Measurements from ENCODE around the gene CST4.
"Not testable (repeated sequence)": the region's sequence is repeated elsewhere in the genome, so short reads cannot be mapped to it uniquely, and the experiment has no call there.

CST4 gene

GRCh38 chr20:23640671-23641667, 47.9 kb downstream of the CST4 start:
- no peak for DNase-seq (ENCODE audit: low spot score)

DNA sequence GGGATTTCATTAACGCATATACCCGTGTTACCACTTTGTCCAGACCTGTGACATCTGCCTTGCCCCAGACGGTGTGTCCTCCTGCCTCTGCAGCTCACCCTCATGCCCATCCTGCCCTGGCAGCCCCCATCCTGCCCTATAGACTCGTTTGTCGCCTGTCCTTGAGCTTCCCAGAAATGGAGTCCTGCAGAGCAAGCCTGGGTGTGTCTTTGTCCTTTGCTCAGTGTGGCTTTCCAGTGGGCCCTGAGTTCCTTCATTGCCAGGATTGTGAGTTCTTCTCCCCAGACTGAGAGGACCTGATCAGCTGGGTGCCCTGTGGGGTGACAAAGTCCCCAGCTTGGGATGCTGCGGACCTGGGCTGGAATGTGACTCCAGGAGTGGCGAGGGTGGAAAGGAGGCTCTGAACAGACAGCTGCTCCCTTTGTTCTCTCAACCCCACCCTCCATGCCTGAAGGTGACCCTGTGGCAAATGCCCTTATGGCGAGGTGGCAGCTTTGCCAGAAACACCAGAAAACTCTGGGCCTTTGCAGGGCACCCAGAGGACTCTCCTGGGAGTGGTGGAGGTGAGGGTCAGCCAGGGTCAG, 48.7 kb downstream of the CST4 start:
- no peak for DNase-seq (ENCODE audit: low spot score)

GRCh38 chr20:23639490-23639958, 49.3 kb downstream of the CST4 start:
- no peak for DNase-seq (ENCODE audit: low spot score)

DNA sequence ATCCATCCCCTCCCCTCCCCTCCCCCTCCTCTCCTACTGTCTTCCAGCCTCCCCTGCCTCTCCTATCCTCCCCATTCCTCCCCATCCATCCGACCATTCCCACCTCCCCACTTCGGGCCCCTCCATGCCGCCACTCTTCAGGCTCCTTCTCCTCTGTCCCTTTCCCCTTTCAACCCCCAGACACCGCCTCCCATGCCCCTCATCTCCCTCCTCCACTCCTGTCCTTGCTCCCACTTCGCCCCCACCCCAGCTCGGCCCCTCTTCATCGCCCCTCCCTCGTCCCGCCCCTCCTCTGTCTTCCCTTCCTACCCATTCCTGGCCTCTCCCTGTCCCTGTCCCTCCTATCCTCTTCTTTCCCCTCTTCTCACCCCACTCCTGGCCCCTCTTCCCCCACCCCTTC, 50.5 kb downstream of the CST4 start:
- no peak for DNase-seq (ENCODE audit: low spot score)

DNA sequence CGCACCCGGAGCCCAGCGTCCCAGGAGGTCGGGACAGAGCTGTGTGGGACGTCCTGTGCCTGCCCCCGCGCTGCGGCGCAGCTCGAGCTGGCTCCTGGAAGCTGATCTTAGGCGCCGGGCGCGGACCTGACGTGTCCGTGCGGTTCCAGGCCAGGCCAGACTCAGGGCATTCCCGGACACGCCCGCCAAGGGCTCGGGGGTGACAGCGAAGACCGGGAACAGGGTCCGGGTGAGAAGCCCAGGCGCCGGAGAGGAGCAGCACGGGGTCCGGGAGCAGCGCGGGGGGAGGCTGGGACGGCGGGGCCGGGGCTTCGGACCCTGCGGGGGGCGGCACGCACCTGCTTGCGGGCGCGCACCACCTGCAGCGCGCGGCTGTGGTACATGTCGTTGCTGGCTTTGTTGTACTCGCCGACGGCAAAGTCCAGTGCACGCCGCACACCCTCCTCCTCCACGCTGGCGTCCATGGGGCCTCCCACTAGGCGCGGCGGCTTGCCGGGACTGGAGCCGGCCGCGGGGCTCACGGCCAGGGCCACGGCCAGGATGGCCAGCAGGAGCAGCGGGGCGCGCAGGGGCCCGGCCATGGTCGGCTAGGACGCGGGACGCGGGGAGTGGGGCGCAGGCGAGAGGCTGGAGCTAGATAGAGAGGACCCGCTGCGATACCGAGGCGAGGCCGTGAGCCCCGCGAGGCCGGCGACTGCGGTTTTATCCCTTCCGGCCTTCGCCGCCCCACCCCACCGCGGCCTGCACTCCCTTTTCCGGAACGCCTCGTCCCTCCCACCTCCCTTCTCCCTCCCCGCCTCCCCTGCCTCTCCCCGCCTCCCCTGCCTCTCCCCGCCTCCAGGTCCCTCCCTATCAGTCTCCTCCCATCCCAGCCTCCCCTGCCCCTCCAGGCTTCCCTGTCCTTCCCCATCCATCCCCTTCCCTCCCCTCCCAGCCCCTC, 51.3 kb downstream of the CST4 start, which contains the start of gene CST3:
CST3 (minus strand) TSS at position 674 of the 940 bp plus-strand sequence; CDS start at position 581, 93 bp downstream.
- DNase-seq (ENCODE audit: low spot score) = peak; percentile 88

DNA sequence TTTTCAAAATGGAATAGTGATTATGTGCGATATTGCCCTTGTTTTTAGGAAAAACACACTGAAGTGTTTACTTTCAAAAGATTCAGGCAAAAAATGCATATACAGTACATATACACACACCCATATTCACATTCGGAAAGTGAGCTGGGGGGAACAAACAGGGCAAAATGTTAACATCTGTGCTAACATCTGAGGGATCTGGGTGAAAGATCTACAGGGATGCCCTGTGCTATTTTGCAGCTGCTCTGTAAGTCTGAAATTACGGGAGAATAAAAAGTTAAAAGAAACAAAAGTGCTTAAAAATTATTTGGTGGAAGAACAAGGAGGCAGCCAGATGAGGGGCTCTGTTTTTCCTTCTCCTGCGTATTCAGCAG, 51.9 kb downstream of the CST4 start:
- no peak for DNase-seq (ENCODE audit: low spot score)

GRCh38 chr20:23636182-23636907, 52.5 kb downstream of the CST4 start:
- no peak for DNase-seq (ENCODE audit: low spot score)

DNA sequence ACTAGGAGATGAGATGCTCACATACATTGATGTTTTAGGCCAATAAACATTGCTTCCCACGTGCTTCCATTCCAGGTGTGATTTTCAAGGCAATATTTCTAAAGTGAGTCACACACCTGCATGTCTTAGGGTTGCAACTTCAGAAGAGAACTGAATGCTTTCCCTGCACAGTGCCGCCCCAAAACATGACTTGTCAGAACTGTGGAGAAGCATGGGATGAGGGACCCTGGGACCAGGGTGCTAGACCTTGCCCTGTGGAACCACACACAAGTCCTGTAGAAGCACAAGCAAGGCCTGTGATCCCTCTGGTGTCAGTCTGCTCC, 53.1 kb downstream of the CST4 start:
- not testable (repeated sequence) for DNase-seq (ENCODE audit: low spot score)
